Thoracic aorta (tissue), 2 donors: ENCODE data around the gene HOXD13. TPM values are rescaled to one million over a fixed set of nuclear protein-coding genes. Genes with fewer than 3 reads are reported as not detected.
A peak's percentile ranks its signal among the peaks of the same experiment; 100 is the strongest.

ENCODE experiments used
- ATAC-seq: fragments of 150-250 bp; one replicate; pipeline ENCODE4 v1.8.0; 2017; ENCODE audit warnings: low read depth; ENCODE audit not compliant: insufficient number of reproducible peaks, low FRiP score
- DNase-seq: peaks from one replicate; pipeline ENCODE4 v3.0.0-alpha.2; 2020; ENCODE audit warnings: low spot score
- H3K27ac ChIP-seq, 2 donors: fragments of 200-600 bp; sonication (generic); 1 replicate in 1 of 2; 2 replicates in 1 of 2; pipeline ENCODE4 v1.5.1; 2016; ENCODE audit warnings: mild to moderate bottlenecking in 2 of 2, moderate library complexity in 2 of 2
- H3K27me3 ChIP-seq: fragments of 200-600 bp; sonication (generic); replicated peaks from 2 replicates; pipeline ENCODE4 v1.6.0; 2016; ENCODE audit warnings: mild to moderate bottlenecking; ENCODE audit not compliant: insufficient read depth
- H3K36me3 ChIP-seq: fragments of 200-600 bp; sonication (generic); one replicate; pipeline ENCODE4 v1.5.1; 2016
- H3K4me1 ChIP-seq, 2 donors: fragments of 200-600 bp; sonication (generic); 1 replicate in 1 of 2; 2 replicates in 1 of 2; pipeline versions ENCODE4 v1.5.1 to v1.6.0; 2016; ENCODE audit warnings: low read depth in 2 of 2, mild to moderate bottlenecking in 1 of 2; ENCODE audit not compliant: control insufficient read depth in 1 of 2
- H3K4me3 ChIP-seq: fragments of 200-600 bp; sonication (generic); 2 replicates; pipeline ENCODE4 v1.5.1; 2016; ENCODE audit warnings: mild to moderate bottlenecking
- H3K9me3 ChIP-seq: fragments of 200-600 bp; sonication (generic); 2 replicates; pipeline ENCODE4 v1.5.1; 2016
- CTCF ChIP-seq: fragments of 200-600 bp; sonication (generic); IDR thresholded peaks from one replicate; pipeline ENCODE4 v1.5.1; 2019; ENCODE audit warnings: antibody characterized with exemption
- total RNA-seq, 2 donors: library from RNA; depleted of rRNA; stranded (reverse); fragments of >200 nt; gene quantifications; one replicate each; pipeline versions ENCODE4 v1.1.0 to v1.2.3, GENCODE V29; 2016

Gene HOXD13
- total RNA-seq, 2 donors from 2014 or later: not detected

DNA sequence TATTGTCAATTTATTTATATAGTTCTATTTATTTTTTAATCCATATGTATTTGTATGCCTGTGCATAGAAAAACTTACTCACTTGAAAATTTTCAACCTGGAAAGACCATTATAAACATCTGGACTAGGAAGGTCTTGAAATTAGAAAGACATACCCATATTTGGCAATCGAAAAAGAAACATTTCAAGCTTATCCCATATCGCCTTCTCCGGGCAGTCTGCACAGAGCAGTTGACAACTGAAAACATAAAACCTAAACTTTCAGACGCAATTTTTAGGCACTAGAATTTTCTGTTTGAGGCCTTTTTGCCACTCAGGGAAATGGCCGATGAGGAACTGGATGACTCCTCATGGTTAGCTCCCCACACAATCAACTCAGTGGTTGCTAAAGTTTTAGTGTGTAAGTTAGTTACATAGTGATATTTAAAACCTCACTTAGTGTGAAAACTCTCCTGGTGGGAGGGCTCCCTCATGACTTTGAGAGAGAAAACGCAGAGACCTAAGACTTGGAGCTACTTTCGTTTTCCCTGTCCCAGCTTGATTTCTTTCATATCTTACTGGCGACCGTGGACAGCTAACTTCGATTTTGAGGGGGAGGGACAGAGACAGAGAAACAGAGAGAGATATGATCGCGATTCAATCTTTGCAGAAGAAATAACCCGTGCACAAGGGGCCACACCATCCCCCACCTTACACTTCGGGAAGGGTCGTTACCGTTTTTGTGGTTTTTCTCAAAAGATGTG is 3.9 kb downstream of the HOXD13 start:
- no peaks in the 10 kb centered on the region for H3K9me3 ChIP-seq
- no peak for TF ChIP-seq CTCF
- H3K27ac ChIP-seq: no peak overlapping the region
- ATAC-seq (no peak), DNase-seq (no peak)
- H3K36me3 ChIP-seq: no peaks in the 10 kb centered on the region
- H3K27me3 ChIP-seq: peaks cover 70% of the 10 kb centered on the region
- H3K4me3 ChIP-seq: peak overlapping the region; percentile 56
- peaks cover 8 to 25% of the 10 kb centered on the region in 2 donors for H3K4me1 ChIP-seq

DNA sequence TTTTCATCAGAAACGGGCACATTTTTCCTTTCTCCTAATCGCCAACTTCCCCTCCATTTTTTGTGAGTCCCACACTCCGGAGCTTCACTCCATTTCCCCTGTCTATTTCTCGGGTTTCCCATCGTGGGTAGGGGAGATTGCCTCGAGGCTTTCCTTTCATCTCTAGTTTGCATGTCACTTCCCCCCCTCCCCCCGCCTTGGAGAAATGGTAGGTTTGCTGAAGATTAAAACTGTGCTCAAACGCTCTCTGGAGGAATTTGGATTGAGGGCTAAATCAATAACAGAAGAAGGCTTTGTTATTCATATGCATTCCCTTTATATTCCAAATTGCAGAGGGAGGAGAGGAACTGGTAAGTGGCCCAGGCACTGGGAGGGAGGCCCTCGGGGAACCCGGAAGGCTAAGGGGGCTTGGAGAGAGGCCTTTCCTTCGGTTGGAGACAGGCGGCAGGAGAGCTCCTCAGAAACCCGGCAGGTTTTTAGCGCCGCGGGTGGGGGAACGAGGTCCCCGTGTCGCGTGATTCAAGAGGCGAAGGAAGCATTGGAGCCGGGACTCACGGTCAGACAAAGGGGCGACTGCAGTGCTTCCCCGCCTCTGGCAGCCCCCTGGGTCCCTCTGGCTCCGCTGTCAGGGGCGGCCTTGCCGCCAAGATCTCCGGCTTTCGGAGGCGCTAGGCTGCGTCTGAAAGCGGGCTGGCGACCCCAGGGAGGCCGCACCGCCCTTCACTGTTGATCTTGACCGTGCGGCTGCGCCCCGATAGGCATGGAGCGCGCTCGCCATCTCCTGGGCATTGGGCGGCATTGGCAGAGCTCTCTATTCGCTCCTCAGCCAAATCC is 4.7 kb downstream of the HOXD13 start:
- no peaks in the 10 kb centered on the region for H3K36me3 ChIP-seq
- DNase-seq (no peak), ATAC-seq (no peak)
- no peak overlapping the region for H3K27ac ChIP-seq
- peaks cover 75% of the 10 kb centered on the region for H3K27me3 ChIP-seq
- TF ChIP-seq CTCF: peak; percentile 79
- peak overlapping the region; percentile 56 for H3K4me3 ChIP-seq
- H3K9me3 ChIP-seq: no peaks in the 10 kb centered on the region
- peaks cover 8 to 25% of the 10 kb centered on the region in 2 donors for H3K4me1 ChIP-seq

DNA sequence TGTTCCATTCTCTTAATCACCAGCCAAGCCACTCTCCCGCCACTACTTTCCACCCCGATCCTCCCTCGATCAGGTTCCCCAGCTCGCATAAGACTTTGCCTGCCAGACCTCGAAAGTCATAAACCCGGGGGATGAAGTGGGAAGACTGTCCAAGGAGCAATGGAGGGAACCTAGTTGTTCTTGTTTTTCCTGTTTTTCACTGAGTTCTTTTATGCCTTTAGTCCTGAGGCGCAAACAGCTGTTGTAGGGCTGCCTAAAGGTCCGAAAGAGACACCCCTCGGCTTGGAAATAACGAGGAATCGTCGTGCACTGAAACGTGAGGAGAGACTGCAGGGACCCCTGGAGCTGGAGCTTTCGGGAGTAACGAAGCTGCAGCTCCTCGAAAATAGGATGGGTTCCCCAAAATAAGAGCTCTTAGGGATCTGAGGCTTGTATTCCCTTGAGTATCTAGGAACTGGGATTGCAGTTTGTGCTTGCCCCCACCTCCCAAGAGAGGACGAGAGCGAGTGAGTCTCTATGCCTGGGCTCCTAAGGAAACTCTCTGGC is 5.4 kb downstream of the HOXD13 start:
- H3K36me3 ChIP-seq: no peaks in the 10 kb centered on the region
- ATAC-seq: no peak
- H3K9me3 ChIP-seq: no peaks in the 10 kb centered on the region
- peaks cover 80% of the 10 kb centered on the region for H3K27me3 ChIP-seq
- H3K4me3 ChIP-seq: peak overlapping the region; percentile 56
- DNase-seq: no peak
- H3K4me1 ChIP-seq: peaks cover 8 to 20% of the 10 kb centered on the region in 2 donors
- no peak overlapping the region for H3K27ac ChIP-seq
- TF ChIP-seq CTCF: no peak

DNA sequence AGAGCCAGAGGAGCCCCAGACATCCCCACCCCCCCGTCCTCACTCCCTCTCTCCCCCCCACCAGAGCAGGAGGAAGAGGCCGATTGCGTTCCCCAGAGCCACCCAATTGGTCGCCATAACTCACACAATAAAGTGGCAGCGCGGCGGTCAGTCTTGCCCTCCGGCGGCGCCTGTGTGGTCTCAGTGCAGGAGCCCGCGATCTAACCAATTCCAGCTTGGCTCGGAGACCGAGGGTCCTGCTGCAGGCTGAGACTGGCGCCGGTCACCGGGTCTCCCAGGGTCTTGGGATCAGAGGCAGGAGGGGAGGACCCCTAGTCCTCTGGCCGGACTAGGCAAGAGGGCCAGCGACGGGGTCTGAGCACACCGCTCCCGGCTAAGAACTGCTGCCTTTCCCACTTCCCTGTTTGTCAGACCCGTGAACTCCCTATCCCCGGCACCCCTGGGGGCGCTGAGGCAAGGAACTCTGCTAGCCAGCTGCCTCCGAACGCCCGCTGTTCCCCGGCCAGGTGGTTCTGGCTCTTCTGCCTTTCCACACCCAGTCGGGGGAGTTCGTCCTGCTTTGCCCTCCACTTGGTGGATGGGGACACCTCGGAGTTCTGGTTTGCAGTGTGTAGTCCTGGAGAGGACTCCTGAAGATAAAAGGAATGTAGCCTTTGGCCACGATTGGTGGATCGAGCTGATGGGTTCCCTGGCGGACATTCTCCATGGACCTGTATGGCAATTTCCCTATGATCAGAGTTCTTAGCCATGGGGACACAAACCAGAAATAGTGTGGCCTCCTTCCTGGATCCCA is 6.0 kb downstream of the HOXD13 start:
- Histone ChIP-seq H3K36me3 (no peaks in the 10 kb centered on the region), H3K27ac (no peak overlapping the region), H3K27me3 (peaks cover 77% of the 10 kb centered on the region), H3K4me3 (no peak overlapping the region), H3K9me3 (no peaks in the 10 kb centered on the region), H3K4me1 (peaks cover 5 to 13% of the 10 kb centered on the region in 2 donors)
- no peak for TF ChIP-seq CTCF
- ATAC-seq: no peak
- DNase-seq: no peak
